Measurements from ENCODE around the gene LRP1B.

- no peak for TF ChIP-seq CTCF (IDR thresholded peaks at IDR 0.05)
- no peak for TF ChIP-seq POLR2AphosphoS5 (IDR thresholded peaks at IDR 0.05)
- no peak for TF ChIP-seq POLR2A (IDR thresholded peaks at IDR 0.05)
Measured at GRCh38 chr2:142130111-142131009, 456 bp downstream of the LRP1B start.

All from breast epithelium (tissue), 3 donors.